ENCODE results near the gene TUBB1.

The TUBB1 gene

DNA sequence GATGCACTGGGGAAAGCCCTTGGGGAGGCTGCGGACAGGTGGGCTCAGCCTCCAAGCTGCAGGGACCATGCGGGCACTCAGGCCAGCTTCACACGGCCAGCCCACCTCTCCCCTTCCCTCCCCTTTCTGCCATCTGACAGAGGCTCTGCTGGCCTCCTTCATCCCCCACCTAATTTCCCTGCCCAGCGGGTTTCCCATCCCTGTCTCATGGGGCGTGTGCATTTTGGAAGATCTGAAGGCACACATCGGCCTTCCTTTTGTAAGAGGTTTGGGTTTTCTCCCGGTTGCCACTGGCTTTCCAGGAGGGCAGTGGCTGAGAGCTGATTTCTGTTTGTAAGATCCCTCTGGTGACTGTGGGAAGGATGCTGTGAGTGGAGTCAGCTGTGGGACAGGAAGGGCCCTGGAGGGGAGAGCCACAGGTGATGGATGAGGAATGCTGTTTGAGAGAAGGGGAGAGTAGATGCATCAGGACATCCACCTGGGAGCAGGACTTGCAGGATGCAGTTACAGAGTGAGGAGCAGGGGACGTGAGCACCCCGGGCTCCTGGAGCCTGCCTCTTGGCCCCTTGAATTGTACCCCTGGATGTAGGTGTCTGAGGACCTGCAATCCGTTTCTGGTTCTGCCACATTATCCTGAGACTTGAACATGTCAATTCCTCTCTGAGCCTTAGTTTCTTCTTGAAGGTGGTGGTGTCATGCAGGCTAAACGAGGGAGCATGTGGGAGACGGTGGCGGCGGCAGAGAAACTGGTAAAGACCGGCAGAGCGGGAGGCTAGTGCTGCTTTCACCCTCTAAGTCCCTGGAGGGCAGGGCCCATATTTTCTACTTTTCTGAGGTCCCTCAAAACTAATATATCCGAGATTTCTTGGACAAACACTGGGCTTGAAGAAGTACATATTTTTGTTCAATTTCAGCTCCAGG lies 5.9 kb upstream of the TUBB1 start:
- TF ChIP-seq, protein P1, sequence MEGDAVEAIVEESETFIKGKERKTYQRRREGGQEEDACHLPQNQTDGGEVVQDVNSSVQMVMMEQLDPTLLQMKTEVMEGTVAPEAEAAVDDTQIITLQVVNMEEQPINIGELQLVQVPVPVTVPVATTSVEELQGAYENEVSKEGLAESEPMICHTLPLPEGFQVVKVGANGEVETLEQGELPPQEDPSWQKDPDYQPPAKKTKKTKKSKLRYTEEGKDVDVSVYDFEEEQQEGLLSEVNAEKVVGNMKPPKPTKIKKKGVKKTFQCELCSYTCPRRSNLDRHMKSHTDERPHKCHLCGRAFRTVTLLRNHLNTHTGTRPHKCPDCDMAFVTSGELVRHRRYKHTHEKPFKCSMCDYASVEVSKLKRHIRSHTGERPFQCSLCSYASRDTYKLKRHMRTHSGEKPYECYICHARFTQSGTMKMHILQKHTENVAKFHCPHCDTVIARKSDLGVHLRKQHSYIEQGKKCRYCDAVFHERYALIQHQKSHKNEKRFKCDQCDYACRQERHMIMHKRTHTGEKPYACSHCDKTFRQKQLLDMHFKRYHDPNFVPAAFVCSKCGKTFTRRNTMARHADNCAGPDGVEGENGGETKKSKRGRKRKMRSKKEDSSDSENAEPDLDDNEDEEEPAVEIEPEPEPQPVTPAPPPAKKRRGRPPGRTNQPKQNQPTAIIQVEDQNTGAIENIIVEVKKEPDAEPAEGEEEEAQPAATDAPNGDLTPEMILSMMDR (IDR thresholded peaks at IDR 0.05; ENCODE audit: low read depth, low read length), result no peak
- peaks cover 7% of the 10 kb centered on the region for H3K4me1 ChIP-seq
- DNase-seq, result no peak

DNA sequence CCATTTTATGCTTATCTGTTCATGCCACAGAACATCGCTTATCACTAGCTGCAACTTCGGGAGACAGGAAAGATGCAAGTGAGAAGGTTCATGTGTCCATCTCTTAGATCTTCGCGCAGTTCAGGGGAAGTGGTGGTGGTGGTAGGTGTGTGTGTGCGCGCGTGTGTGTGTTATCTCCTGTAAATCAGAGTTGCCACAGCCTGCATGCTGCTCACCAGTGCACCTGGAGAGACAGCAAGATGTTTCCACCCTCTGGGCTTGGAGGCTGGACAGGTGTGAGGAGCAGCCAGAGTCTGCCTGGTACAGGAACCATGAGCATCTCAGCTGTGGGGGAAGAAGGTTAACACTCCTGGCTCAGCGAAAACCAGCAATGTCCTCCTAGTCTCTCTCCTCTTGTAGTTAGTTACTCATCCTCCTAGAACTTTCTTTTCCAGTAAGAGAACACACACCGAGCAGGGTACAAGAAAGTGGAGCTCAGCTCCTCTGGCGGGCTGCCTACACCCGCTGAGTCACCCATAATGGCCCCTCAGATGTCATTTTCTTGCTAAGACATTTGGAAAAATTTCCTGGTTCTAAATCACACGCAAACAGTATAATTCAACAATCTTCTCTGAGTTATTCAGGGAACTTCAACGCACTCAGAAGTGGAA lies 5.1 kb upstream of the TUBB1 start:
- Histone ChIP-seq H3K4me3 (ENCODE audit: low read depth, low read length) (no peak overlapping the region), H3K36me3 (no peaks in the 10 kb centered on the region; the same call in 1 of the 2 replicates), H3K27me3 (no peaks in the 10 kb centered on the region), H3K4me1 (peaks cover 7% of the 10 kb centered on the region), H3K9me3 (no peaks in the 10 kb centered on the region)
- TF ChIP-seq, protein P1 (IDR thresholded peaks at IDR 0.05; ENCODE audit: low read depth, low read length), result no peak
- no peak for DNase-seq

More for the DNA sequence above, 5.9 kb upstream of the TUBB1 start:
- no peaks in the 10 kb centered on the region for H3K36me3 ChIP-seq
- H3K27me3 ChIP-seq, result no peaks in the 10 kb centered on the region
- no peaks in the 10 kb centered on the region for H3K9me3 ChIP-seq
- H3K4me3 ChIP-seq (ENCODE audit: low read depth, low read length), result no peak overlapping the region

DNA sequence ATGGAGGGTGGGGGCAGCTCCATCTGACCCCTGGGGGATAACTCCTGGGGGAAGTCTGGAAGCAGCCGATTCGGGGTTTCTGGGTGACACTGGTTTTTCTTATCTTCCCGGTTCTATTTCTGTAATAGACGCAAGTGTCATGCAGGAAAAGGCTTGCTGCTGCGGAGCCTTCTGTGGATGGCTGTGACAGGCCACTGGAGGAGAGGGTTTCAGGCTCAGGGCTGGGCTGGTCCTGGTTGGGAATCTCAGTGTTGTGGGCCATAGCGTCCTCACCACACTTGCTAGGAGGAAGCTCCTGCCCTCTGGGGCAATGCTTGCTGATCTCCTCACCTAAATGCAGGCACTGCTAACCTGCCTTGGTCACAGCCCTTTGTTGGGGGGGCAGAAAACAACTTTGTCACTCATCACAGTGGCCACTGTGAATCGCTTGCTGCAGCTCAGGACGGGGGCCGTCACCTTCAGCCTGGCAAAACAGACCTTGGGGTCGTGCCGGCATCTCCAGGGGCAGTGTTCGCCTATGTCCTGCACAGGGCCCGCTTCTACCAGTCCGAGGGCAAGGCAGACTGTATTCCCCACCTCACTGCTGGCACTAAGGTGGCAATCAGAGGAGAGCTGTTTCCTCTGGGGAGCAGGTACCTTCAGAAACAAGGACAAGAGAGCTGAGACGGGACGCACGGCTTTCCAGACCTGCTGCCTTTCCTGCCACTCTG lies 4.4 kb upstream of the TUBB1 start:
- no peaks in the 10 kb centered on the region for H3K9me3 ChIP-seq
- H3K4me1 ChIP-seq, result peaks cover 7% of the 10 kb centered on the region
- TF ChIP-seq, protein P1 (IDR thresholded peaks at IDR 0.05; ENCODE audit: low read depth, low read length), result no peak
- H3K27me3 ChIP-seq, result no peaks in the 10 kb centered on the region
- no peaks in the 10 kb centered on the region; the same call in 1 of the 2 replicates for H3K36me3 ChIP-seq
- no peak for DNase-seq
- H3K4me3 ChIP-seq (ENCODE audit: low read depth, low read length), result no peak overlapping the region

DNA sequence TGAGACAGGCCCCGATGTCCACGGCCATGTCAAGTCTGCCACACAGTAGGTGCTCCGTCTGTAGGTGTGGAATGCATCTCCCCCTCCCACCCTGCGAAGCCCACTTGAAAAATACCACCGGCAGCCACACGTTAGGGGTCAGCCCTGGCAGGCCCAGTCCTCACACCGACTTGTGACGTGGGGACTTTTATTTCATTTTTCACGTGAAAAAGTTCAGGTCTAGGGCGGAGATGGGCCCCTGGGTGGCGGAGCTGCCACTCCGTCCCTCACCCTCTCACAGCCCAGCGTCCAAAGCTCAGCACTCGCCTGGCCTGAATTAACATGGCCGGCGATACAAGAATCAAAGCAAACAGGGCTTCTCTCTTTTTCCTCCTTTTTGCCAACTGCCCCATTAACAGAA lies 3.8 kb upstream of the TUBB1 start:
- Histone ChIP-seq H3K27me3 (no peaks in the 10 kb centered on the region), H3K9me3 (no peaks in the 10 kb centered on the region), H3K4me3 (ENCODE audit: low read depth, low read length) (no peak overlapping the region), H3K4me1 (peaks cover 7% of the 10 kb centered on the region), H3K36me3 (no peaks in the 10 kb centered on the region; the same call in 1 of the 2 replicates)
- DNase-seq, result no peak
- TF ChIP-seq, protein P1 (IDR thresholded peaks at IDR 0.05; ENCODE audit: low read depth, low read length), result no peak

DNA sequence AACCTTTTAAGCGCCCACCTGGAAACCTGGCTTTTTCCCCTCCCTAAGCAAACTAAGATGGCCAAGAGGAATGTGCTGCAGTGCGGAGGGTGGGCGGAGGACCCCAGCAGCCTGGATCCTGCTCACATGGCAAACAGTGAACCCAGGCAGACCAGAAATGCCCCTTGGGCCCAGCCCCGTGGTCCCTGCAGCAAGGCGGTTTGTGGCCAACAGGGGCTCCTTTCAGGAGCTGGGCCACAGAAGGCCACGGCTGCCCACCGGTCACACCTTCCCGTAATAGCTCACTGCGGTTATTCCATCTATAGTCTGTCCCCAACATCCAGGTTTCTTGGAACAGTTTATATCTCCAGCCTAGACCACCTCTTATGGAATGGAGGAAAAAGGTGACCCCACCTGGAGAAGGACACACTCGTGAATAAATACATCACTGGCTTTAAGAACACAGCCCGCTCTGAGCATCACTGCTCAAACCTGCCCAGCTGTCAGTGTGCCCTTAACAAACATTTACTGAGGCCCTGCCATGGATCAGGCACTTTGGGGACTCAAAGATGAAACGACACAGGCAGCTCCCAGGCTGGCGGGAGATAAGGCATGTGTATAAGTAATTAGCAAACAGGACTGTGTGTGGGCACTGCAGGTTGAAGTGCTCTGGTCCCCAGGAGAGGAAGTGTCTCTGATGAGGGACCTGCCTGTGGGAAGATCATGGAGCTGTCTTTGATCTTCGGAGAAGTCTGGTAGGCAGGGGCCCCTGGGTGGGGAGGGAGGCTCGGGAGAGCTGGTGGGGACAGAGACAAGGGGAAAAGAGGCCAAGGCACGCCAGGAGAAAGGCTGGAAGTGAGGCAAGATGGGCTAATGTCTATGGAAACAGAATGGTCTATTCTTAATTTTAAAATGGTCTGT lies 3.2 kb upstream of the TUBB1 start:
- DNase-seq, result peak; percentile 55
- Histone ChIP-seq H3K36me3 (no peaks in the 10 kb centered on the region; the same call in 1 of the 2 replicates), H3K4me3 (ENCODE audit: low read depth, low read length) (no peak overlapping the region), H3K4me1 (peaks cover 10% of the 10 kb centered on the region), H3K27me3 (no peaks in the 10 kb centered on the region), H3K9me3 (no peaks in the 10 kb centered on the region)
- TF ChIP-seq, protein P1 (IDR thresholded peaks at IDR 0.05; ENCODE audit: low read depth, low read length), result no peak

Measured in BE2C (cell line).